PC-3 (cell line): ENCODE measurements around the gene AAMP. TPM values are rescaled to one million over a fixed set of nuclear protein-coding genes. Genes with fewer than 3 reads are reported as not detected.

Experiments
- ATAC-seq: fragments of 200-7000 bp; cut with Tn5 transposase; 2 replicates; pipeline ENCODE4 v1.9.1; 2020; ENCODE audit warnings: mild to moderate bottlenecking, moderate library complexity
- BruUV-seq: library from RNA; stranded (reverse); fragments of 400-500 nt; replicated peaks from 2 replicates; lab custom pipeline; 2021; lab: Mats Ljungman, UMichigan
- CTCF ChIA-PET: fragments of 300-600 bp; sonication (Branson Sonifier 250); formaldehyde crosslinking; loops from one replicate; lab custom pipeline; 2022; ENCODE audit warnings: antibody characterized with exemption; lab: Charles Lee
- POLR2A ChIA-PET: fragments of 300-600 bp; sonication (Branson Sonifier 250); formaldehyde crosslinking; loops from one replicate; lab custom pipeline; 2022; ENCODE audit warnings: antibody characterized with exemption; ENCODE audit not compliant: unreplicated experiment; lab: Charles Lee
- DNase-seq: peaks from one replicate; pipeline ENCODE4 v3.0.0-alpha.2; 2015
- H2AFZ ChIP-seq: fragments of 300-600 bp; sonication (generic); 2 replicates; pipeline ENCODE4 v1.6.0; 2016; ENCODE audit warnings: antibody characterized with exemption, low read length
- H3F3A ChIP-seq: fragments of 300-600 bp; sonication (generic); one replicate; pipeline ENCODE4 v1.6.0; 2017; ENCODE audit warnings: antibody characterized with exemption, low read length, control low read depth, mild to moderate bottlenecking; ENCODE audit not compliant: unreplicated experiment
- H3K27ac ChIP-seq: fragments of 300-600 bp; sonication (generic); 2 replicates; pipeline ENCODE4 v1.5.1; 2016; ENCODE audit warnings: mild to moderate bottlenecking, low read length
- H3K27me3 ChIP-seq: fragments of 300-600 bp; sonication (generic); 2 replicates; pipeline ENCODE4 v1.6.1; 2016; ENCODE audit warnings: low read length, mixed read lengths
- H3K36me3 ChIP-seq: fragments of 300-600 bp; sonication (generic); 2 replicates; pipeline ENCODE4 v1.6.1; 2016; ENCODE audit warnings: low read depth, mixed run types, low read length, mixed read lengths
- H3K4me1 ChIP-seq: fragments of 300-600 bp; sonication (generic); 2 replicates; pipeline ENCODE4 v1.5.1; 2016; ENCODE audit warnings: low read length; ENCODE audit not compliant: insufficient read depth
- H3K4me2 ChIP-seq: fragments of 300-600 bp; sonication (generic); 2 replicates; pipeline ENCODE4 v1.6.0; 2016; ENCODE audit warnings: low read length
- H3K4me3 ChIP-seq: fragments of 300-600 bp; sonication (generic); 2 replicates; pipeline ENCODE4 v1.5.1; 2016; ENCODE audit warnings: mild to moderate bottlenecking, low read length, mixed read lengths
- H3K79me2 ChIP-seq: fragments of 300-600 bp; sonication (generic); 2 replicates; pipeline ENCODE4 v1.6.1; 2017; ENCODE audit warnings: low read length, mixed read lengths
- H3K9ac ChIP-seq: fragments of 300-600 bp; sonication (generic); 2 replicates; pipeline ENCODE4 v1.6.0; 2016; ENCODE audit warnings: mild to moderate bottlenecking, low read length
- H3K9me2 ChIP-seq: fragments of 300-600 bp; sonication (generic); replicated peaks from 2 replicates; pipeline ENCODE4 v1.6.1; 2016; ENCODE audit warnings: mixed run types, low read length, mixed read lengths
- H3K9me3 ChIP-seq: fragments of 300-600 bp; sonication (generic); 2 replicates; pipeline ENCODE4 v1.6.1; 2016; ENCODE audit warnings: low read length, mixed read lengths
- H4K20me1 ChIP-seq: fragments of 300-600 bp; sonication (generic); 2 replicates; pipeline ENCODE4 v1.6.1; 2016; ENCODE audit warnings: low read length, mixed read lengths
- EZH2 ChIP-seq: fragments of 300-600 bp; sonication (generic); IDR thresholded peaks from one replicate; pipeline ENCODE4 v1.6.1; 2017; ENCODE audit warnings: antibody characterized with exemption, mild to moderate bottlenecking, low read length; ENCODE audit not compliant: unreplicated experiment
- EZH2phosphoT487 ChIP-seq: fragments of 300-600 bp; sonication (generic); IDR thresholded peaks from 2 replicates; pipeline ENCODE4 v1.6.1; 2018; ENCODE audit warnings: mild to moderate bottlenecking, antibody characterized with exemption, low read length, borderline replicate concordance
- intact Hi-C: fragments of 100-400 bp; cut with micrococcal nuclease; formaldehyde crosslinking; loops from 2 replicates; pipeline ENCODE4 v1.9.0; 2023
- total RNA-seq: library from RNA; depleted of rRNA; stranded (reverse); fragments of >200 nt; gene quantifications from 2 replicates; pipeline ENCODE4 v1.2.3, GENCODE V29; 2014
- TF ChIP-seq, protein P1 (sequence below): fragments of 300-600 bp; sonication (generic); conservative IDR thresholded peaks from 2 replicates; pipeline ENCODE4 v1.5.1; 2017; ENCODE audit warnings: antibody characterized with exemption, low read depth, mild to moderate bottlenecking, low read length

Gene AAMP
- total RNA-seq, 1 experiment from 2014 or later, result 272 TPM

GRCh38 chr2:218293715-218294429 is 23.9 kb upstream of the AAMP start:
- H3K36me3 ChIP-seq, result no peaks in the 10 kb centered on the region
- TF ChIP-seq EZH2phosphoT487, result no peak
- TF ChIP-seq, protein P1, sequence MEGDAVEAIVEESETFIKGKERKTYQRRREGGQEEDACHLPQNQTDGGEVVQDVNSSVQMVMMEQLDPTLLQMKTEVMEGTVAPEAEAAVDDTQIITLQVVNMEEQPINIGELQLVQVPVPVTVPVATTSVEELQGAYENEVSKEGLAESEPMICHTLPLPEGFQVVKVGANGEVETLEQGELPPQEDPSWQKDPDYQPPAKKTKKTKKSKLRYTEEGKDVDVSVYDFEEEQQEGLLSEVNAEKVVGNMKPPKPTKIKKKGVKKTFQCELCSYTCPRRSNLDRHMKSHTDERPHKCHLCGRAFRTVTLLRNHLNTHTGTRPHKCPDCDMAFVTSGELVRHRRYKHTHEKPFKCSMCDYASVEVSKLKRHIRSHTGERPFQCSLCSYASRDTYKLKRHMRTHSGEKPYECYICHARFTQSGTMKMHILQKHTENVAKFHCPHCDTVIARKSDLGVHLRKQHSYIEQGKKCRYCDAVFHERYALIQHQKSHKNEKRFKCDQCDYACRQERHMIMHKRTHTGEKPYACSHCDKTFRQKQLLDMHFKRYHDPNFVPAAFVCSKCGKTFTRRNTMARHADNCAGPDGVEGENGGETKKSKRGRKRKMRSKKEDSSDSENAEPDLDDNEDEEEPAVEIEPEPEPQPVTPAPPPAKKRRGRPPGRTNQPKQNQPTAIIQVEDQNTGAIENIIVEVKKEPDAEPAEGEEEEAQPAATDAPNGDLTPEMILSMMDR, result no peak
- TF ChIP-seq EZH2, result no peak
- no peaks in the 10 kb centered on the region for H4K20me1 ChIP-seq
- BruUV-seq, result no TSS peak
- H3K79me2 ChIP-seq, result peaks cover 30% of the 10 kb centered on the region
- no peaks in the 10 kb centered on the region for H3K27me3 ChIP-seq
- H3K9me2 ChIP-seq, result no peaks in the 10 kb centered on the region
- DNase-seq (no peak), ATAC-seq (no peak)
- no peak overlapping the region for H3K9ac ChIP-seq
- no peak overlapping the region for H3K27ac ChIP-seq
- intact Hi-C loops, result no loop called here
- ChIA-PET CTCF (interaction anchor here (0.8 kb wide), 1 partner anchor 102 kb away, joined by 5 read pairs; no protein-coding TSS in a partner anchor), POLR2A (no interaction called here)
- H3K4me3 ChIP-seq, result no peak overlapping the region
- H3K4me2 ChIP-seq, result no peak overlapping the region
- peaks cover 40% of the 10 kb centered on the region for H3K4me1 ChIP-seq
- H2AFZ ChIP-seq, result no peak overlapping the region
- no peaks in the 10 kb centered on the region for H3F3A ChIP-seq
- no peaks in the 10 kb centered on the region for H3K9me3 ChIP-seq

DNA sequence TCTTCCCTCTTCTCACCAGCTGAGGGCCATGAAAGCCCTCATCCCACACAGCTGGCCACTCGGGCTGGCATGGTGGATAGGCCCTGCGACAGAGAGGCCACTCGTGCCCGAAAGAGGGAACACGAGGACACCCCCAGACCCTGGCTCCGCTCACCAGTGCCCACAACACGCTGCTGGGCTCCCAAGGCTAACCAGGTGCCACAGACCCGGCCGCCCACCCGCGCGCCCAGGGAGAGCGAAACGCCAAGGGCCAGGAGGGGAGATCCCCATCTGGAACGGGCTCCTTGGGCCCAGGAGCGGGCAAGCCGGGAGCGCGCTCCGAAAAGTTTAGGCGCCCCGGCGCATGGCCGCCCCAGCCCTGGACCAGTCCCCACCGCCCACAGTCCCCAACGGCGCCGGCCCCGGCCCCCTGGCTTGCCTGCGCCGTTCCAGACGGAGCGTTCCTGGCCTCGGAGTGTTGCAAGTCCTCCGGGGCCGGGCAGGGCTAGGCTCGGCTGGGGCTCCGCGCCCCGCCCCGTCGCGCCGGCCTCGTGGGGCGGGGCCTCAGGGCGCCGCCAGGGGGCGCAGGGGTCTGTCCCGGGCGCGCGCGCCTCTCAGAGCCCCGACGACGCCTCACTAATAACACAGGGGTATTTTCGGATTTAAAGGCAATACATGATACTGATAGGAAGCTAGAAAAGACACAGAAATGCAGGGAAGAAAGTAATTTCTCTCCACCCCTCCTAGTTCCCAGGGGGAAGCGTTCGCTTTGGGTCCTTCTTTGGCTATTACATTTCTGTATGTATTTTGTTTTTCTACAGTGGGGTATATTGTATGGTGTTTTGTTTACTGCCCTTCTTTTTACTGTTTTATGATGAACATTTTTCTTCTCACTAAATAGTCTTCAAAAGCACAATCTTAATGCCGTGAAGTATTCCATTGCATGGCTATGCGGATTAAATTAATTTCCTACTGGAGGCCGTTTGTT is 22.4 kb upstream of the AAMP start, which contains the start of gene TMBIM1:
Gene TMBIM1, minus strand, starts transcription at position 456 of the 967 bp plus-strand sequence. CDS start 10,362 bp downstream, outside the sequence.
- CTCF ChIA-PET, result no interaction called here
- TSS peak; percentile 36 for BruUV-seq
- intact Hi-C loops, result no loop called here

More for the DNA sequence above, 22.4 kb upstream of the AAMP start, which contains the start of gene TMBIM1:
- Histone ChIP-seq H3K27ac (0 out of 2 replicates have a peak within 1 kb of the TSS, but pooled peaks have one; percentile 22), H3K36me3 (no peaks in the 10 kb centered on the region), H3K4me3 (peak within 1 kb of the TSS; percentile 68), H3K9ac (peak within 1 kb of the TSS; percentile 83), H3F3A (no peaks in the 10 kb centered on the region), H3K4me1 (peaks cover 51% of the 10 kb centered on the region), H3K27me3 (no peaks in the 10 kb centered on the region), H3K9me2 (no peaks in the 10 kb centered on the region), H4K20me1 (no peaks in the 10 kb centered on the region), H2AFZ (peak within 1 kb of the TSS; percentile 29; the same call in 1 of the 2 replicates), H3K79me2 (peaks cover 36% of the 10 kb centered on the region), H3K9me3 (no peaks in the 10 kb centered on the region), H3K4me2 (peak within 1 kb of the TSS; percentile 77)
- POLR2A ChIA-PET, result no interaction called here
- DNase-seq (peak; percentile 50), ATAC-seq (peak; percentile 81)
- TF ChIP-seq EZH2phosphoT487 (no peak), EZH2 (no peak)
- TF ChIP-seq, protein P1, result peak; percentile 52; the same call in 1 of the 2 replicates
